Rectal smooth muscle tissue (tissue), 1 donor: ENCODE results near the gene EGFL6.
"Not testable (repeated sequence)": the region's sequence is repeated elsewhere in the genome, so short reads cannot be mapped to it uniquely, and the experiment has no call there.

Experiments used
- H3K27ac ChIP-seq: one replicate; pipeline ENCODE4 v1.7.0; 2013; ENCODE audit warnings: low read depth, low read length, inconsistent platforms
- H3K27me3 ChIP-seq: one replicate; pipeline ENCODE4 v1.7.0; 2013; ENCODE audit warnings: low read length; ENCODE audit not compliant: control insufficient read depth, insufficient read depth
- H3K36me3 ChIP-seq: one replicate; pipeline ENCODE4 v1.7.0; 2013; ENCODE audit warnings: low read length; ENCODE audit not compliant: control insufficient read depth, insufficient read depth
- H3K4me1 ChIP-seq: one replicate; pipeline ENCODE4 v1.7.0; 2013; ENCODE audit warnings: low read length; ENCODE audit not compliant: control insufficient read depth, insufficient read depth
- H3K4me3 ChIP-seq: one replicate; pipeline ENCODE4 v1.7.0; 2013; ENCODE audit warnings: low read length
- H3K9ac ChIP-seq: one replicate; pipeline ENCODE4 v1.7.0; 2013; ENCODE audit warnings: low read length

Gene EGFL6

GRCh38 chrX:13646154-13646549 lies 76.8 kb downstream of the EGFL6 start:
- no peak overlapping the region for H3K27ac ChIP-seq
- no peak overlapping the region for H3K4me3 ChIP-seq
- H3K4me1 ChIP-seq = no peaks in the 10 kb centered on the region
- no peaks in the 10 kb centered on the region for H3K36me3 ChIP-seq
- H3K9ac ChIP-seq = no peak overlapping the region
- no peaks in the 10 kb centered on the region for H3K27me3 ChIP-seq

- Histone ChIP-seq H3K4me3 (no peak overlapping the region), H3K27ac (peak overlapping the region; percentile 10), H3K36me3 (no peaks in the 10 kb centered on the region), H3K9ac (no peak overlapping the region), H3K27me3 (no peaks in the 10 kb centered on the region), H3K4me1 (no peaks in the 10 kb centered on the region)
Measured at GRCh38 chrX:13647709-13648212, 78.4 kb downstream of the EGFL6 start.

- H3K27ac ChIP-seq, H3K27me3 ChIP-seq, H3K9ac ChIP-seq, H3K4me1 ChIP-seq, H3K36me3 ChIP-seq, H3K4me3 ChIP-seq: not testable (repeated sequence)
Measured at GRCh38 chrX:13648336-13648735, 78.9 kb downstream of the EGFL6 start.

- peaks cover 5% of the 10 kb centered on the region for H3K4me1 ChIP-seq
Measured at GRCh38 chrX:13649838-13650237, 80.4 kb downstream of the EGFL6 start.

GRCh38 chrX:13650318-13650717 lies 80.9 kb downstream of the EGFL6 start:
- Histone ChIP-seq H3K9ac (no peak overlapping the region), H3K4me3 (no peak overlapping the region), H3K27ac (no peak overlapping the region), H3K27me3 (no peaks in the 10 kb centered on the region), H3K36me3 (no peaks in the 10 kb centered on the region), H3K4me1 (peaks cover 5% of the 10 kb centered on the region)

More at GRCh38 chrX:13649838-13650237, 80.4 kb downstream of the EGFL6 start:
- Histone ChIP-seq H3K9ac (no peak overlapping the region), H3K36me3 (no peaks in the 10 kb centered on the region), H3K27me3 (no peaks in the 10 kb centered on the region), H3K27ac (no peak overlapping the region), H3K4me3 (no peak overlapping the region)

- Histone ChIP-seq H3K27me3 (no peaks in the 10 kb centered on the region), H3K27ac (no peak overlapping the region), H3K4me3 (no peak overlapping the region), H3K4me1 (peaks cover 5% of the 10 kb centered on the region), H3K36me3 (no peaks in the 10 kb centered on the region), H3K9ac (no peak overlapping the region)
Measured at GRCh38 chrX:13651150-13651549, 81.7 kb downstream of the EGFL6 start.

GRCh38 chrX:13652287-13652793 lies 82.9 kb downstream of the EGFL6 start:
- Histone ChIP-seq H3K4me1 (peaks cover 5% of the 10 kb centered on the region), H3K36me3 (no peaks in the 10 kb centered on the region), H3K4me3 (peak overlapping the region; percentile 67), H3K9ac (no peak overlapping the region), H3K27ac (peak overlapping the region; percentile 68), H3K27me3 (no peaks in the 10 kb centered on the region)

GRCh38 chrX:13652850-13653693 lies 83.7 kb downstream of the EGFL6 start, which contains the start of gene TCEANC:
Gene TCEANC, plus strand, starts transcription at chrX:13653141. Its CDS starts 9,368 bp downstream, at chrX:13662509.
- Histone ChIP-seq H3K4me1 (peaks cover 5% of the 10 kb centered on the region), H3K27me3 (no peaks in the 10 kb centered on the region), H3K4me3 (peak within 1 kb of the TSS; percentile 68), H3K9ac (peak within 1 kb of the TSS; percentile 39), H3K27ac (peak within 1 kb of the TSS; percentile 86), H3K36me3 (no peaks in the 10 kb centered on the region)

- H3K36me3 ChIP-seq = no peaks in the 10 kb centered on the region
- H3K27me3 ChIP-seq = no peaks in the 10 kb centered on the region
- peak overlapping the region; percentile 86 for H3K27ac ChIP-seq
- H3K4me1 ChIP-seq = peaks cover 5% of the 10 kb centered on the region
- peak overlapping the region; percentile 68 for H3K4me3 ChIP-seq
- H3K9ac ChIP-seq = no peak overlapping the region
Measured at GRCh38 chrX:13654116-13654515, 84.7 kb downstream of the EGFL6 start.

GRCh38 chrX:13655674-13656073 lies 86.3 kb downstream of the EGFL6 start:
- Histone ChIP-seq H3K27ac (no peak overlapping the region), H3K4me3 (no peak overlapping the region), H3K27me3 (no peaks in the 10 kb centered on the region), H3K4me1 (peaks cover 5% of the 10 kb centered on the region), H3K36me3 (no peaks in the 10 kb centered on the region), H3K9ac (no peak overlapping the region)

- H3K4me1 ChIP-seq = peaks cover 8% of the 10 kb centered on the region
- peak overlapping the region; percentile 38 for H3K27ac ChIP-seq
- no peak overlapping the region for H3K9ac ChIP-seq
- H3K4me3 ChIP-seq = no peak overlapping the region
- H3K27me3 ChIP-seq = no peaks in the 10 kb centered on the region
- no peaks in the 10 kb centered on the region for H3K36me3 ChIP-seq
Measured at GRCh38 chrX:13658602-13659001, 89.2 kb downstream of the EGFL6 start.

GRCh38 chrX:13659063-13659462 lies 89.7 kb downstream of the EGFL6 start:
- H3K36me3 ChIP-seq = no peaks in the 10 kb centered on the region
- H3K27ac ChIP-seq = peak overlapping the region; percentile 38
- no peak overlapping the region for H3K9ac ChIP-seq
- H3K4me3 ChIP-seq = no peak overlapping the region
- no peaks in the 10 kb centered on the region for H3K27me3 ChIP-seq
- H3K4me1 ChIP-seq = peaks cover 4% of the 10 kb centered on the region
